HG03442 (cell line): ENCODE data around the gene YIPF2.
"Not testable (repeated sequence)": the region's sequence is repeated elsewhere in the genome, so short reads cannot be mapped to it uniquely, and the experiment has no call there.

Source experiments
- ATAC-seq: cut with Tn5 transposase; IDR thresholded peaks from one replicate; pipeline ENCODE4 v1.9.1; 2021; ENCODE audit warnings: mild to moderate bottlenecking, moderate library complexity; ENCODE audit not compliant: unreplicated experiment

Gene YIPF2

GRCh38 chr19:10943412-10943811 lies 15.0 kb upstream of the YIPF2 start:
- ATAC-seq: not testable (repeated sequence)

- ATAC-seq: not testable (repeated sequence)
Observed at GRCh38 chr19:10941649-10942048, 13.2 kb upstream of the YIPF2 start.

- ATAC-seq: no peak
Observed at GRCh38 chr19:10936661-10937084, 8.2 kb upstream of the YIPF2 start.

GRCh38 chr19:10935371-10936059 lies 7.1 kb upstream of the YIPF2 start:
- ATAC-seq: no peak

GRCh38 chr19:10929402-10929794 lies 959 bp upstream of the YIPF2 start:
- no peak for ATAC-seq

- ATAC-seq: no peak
Observed at GRCh38 chr19:10927730-10928562, 493 bp downstream of the YIPF2 start.

GRCh38 chr19:10924597-10924996 lies 3.8 kb downstream of the YIPF2 start:
- ATAC-seq: no peak

- ATAC-seq: no peak
Observed at GRCh38 chr19:10923260-10924112, 5.0 kb downstream of the YIPF2 start.

GRCh38 chr19:10922638-10923014 lies 5.8 kb downstream of the YIPF2 start:
- no peak for ATAC-seq

GRCh38 chr19:10921910-10922637 lies 6.4 kb downstream of the YIPF2 start:
- no peak for ATAC-seq

- ATAC-seq: no peak
Observed at GRCh38 chr19:10921199-10921909, 7.1 kb downstream of the YIPF2 start.

- no peak for ATAC-seq
Observed at GRCh38 chr19:10920781-10921180, 7.7 kb downstream of the YIPF2 start.

- ATAC-seq: no peak
Observed at GRCh38 chr19:10920288-10920655, 8.2 kb downstream of the YIPF2 start.

GRCh38 chr19:10919352-10920287 lies 8.8 kb downstream of the YIPF2 start:
- ATAC-seq: no peak

- no peak for ATAC-seq
Observed at GRCh38 chr19:10918359-10918758, 10.1 kb downstream of the YIPF2 start.

- no peak for ATAC-seq
Observed at GRCh38 chr19:10916602-10917001, 11.8 kb downstream of the YIPF2 start.

GRCh38 chr19:10915130-10916091 lies 13.0 kb downstream of the YIPF2 start:
- no peak for ATAC-seq
